GM19395 (cell line): ENCODE measurements around the gene ATF7.
"Not testable (repeated sequence)": the region's sequence is repeated elsewhere in the genome, so short reads cannot be mapped to it uniquely, and the experiment has no call there.

Experiments
- ATAC-seq: cut with Tn5 transposase; IDR thresholded peaks from one replicate; pipeline ENCODE4 v1.9.1; 2021; ENCODE audit warnings: mild to moderate bottlenecking, moderate library complexity; ENCODE audit not compliant: unreplicated experiment

ATF7 gene

GRCh38 chr12:53599579-53599978, 26.6 kb downstream of the ATF7 start:
- ATAC-seq = no peak

- not testable (repeated sequence) for ATAC-seq
These were observed 27.2 kb downstream of the ATF7 start for GRCh38 chr12:53598971-53599370.

- ATAC-seq = no peak
These were observed 29.2 kb downstream of the ATF7 start for GRCh38 chr12:53596920-53597363.

- no peak for ATAC-seq
These were observed 31.1 kb downstream of the ATF7 start for GRCh38 chr12:53594897-53595615.

GRCh38 chr12:53593707-53594106, 32.5 kb downstream of the ATF7 start:
- no peak for ATAC-seq

GRCh38 chr12:53593031-53593430, 33.2 kb downstream of the ATF7 start:
- no peak for ATAC-seq

GRCh38 chr12:53592426-53592825, 33.8 kb downstream of the ATF7 start:
- no peak for ATAC-seq

- no peak for ATAC-seq
These were observed 34.6 kb downstream of the ATF7 start for GRCh38 chr12:53591301-53592206.

- no peak for ATAC-seq
These were observed 35.5 kb downstream of the ATF7 start for GRCh38 chr12:53590652-53591051.

GRCh38 chr12:53589915-53590314, 36.3 kb downstream of the ATF7 start:
- ATAC-seq = no peak

GRCh38 chr12:53589423-53589822, 36.8 kb downstream of the ATF7 start:
- no peak for ATAC-seq

GRCh38 chr12:53588123-53588522, 38.1 kb downstream of the ATF7 start:
- ATAC-seq = no peak

GRCh38 chr12:53586745-53587144, 39.4 kb downstream of the ATF7 start:
- ATAC-seq = no peak

- peak; percentile 71 for ATAC-seq
These were observed 40.6 kb downstream of the ATF7 start for GRCh38 chr12:53585448-53586125.

GRCh38 chr12:53579545-53579955, 46.6 kb downstream of the ATF7 start:
- peak; percentile 59 for ATAC-seq

GRCh38 chr12:53578783-53579182, 47.4 kb downstream of the ATF7 start:
- ATAC-seq = no peak

GRCh38 chr12:53577941-53578352, 48.2 kb downstream of the ATF7 start:
- peak; percentile 72 for ATAC-seq

GRCh38 chr12:53575502-53576249, 50.5 kb downstream of the ATF7 start:
- ATAC-seq = no peak

GRCh38 chr12:53572134-53572758, 53.9 kb downstream of the ATF7 start:
- no peak for ATAC-seq

- ATAC-seq = no peak
These were observed 54.9 kb downstream of the ATF7 start for GRCh38 chr12:53571295-53571694.
